ENCODE measurements around the gene C4BPA. TPM values are rescaled to one million over a fixed set of nuclear protein-coding genes. Genes with fewer than 3 reads are reported as not detected.

The C4BPA gene
- polyA plus RNA-seq, 1 of the 3 experiments (the other 2 are of a cell fraction), result not detected

GRCh38 chr1:207109004-207109403, 5.0 kb downstream of the C4BPA start:
- Histone ChIP-seq H3K9me2 (no peaks in the 10 kb centered on the region), H3K27me3 (ENCODE audit: insufficient read depth) (peaks cover 39% of the 10 kb centered on the region), H3K4me2 (no peak overlapping the region), H3K36me3 (replicated peaks in 1 of 2; ENCODE audit: control insufficient read depth in 1 of 2, insufficient read depth in 2 of 2, low read length in 1 of 2) (no peaks in the 10 kb centered on the region), H3K4me3 (ENCODE audit: low read depth in 2 of 2, low read length in 1 of 2) (no peak overlapping the region), H3K9ac (no peak overlapping the region), H3F3A (replicated peaks; ENCODE audit: insufficient read depth) (no peaks in the 10 kb centered on the region), H2AFZ (ENCODE audit: low read depth) (no peak overlapping the region), H3K9me3 (no peaks in the 10 kb centered on the region; the same call in 1 of the 2 replicates), H3K27ac (ENCODE audit: low read depth in 2 of 2, low read length in 1 of 2) (no peak overlapping the region), H3K4me1 (ENCODE audit: control insufficient read depth in 1 of 2, insufficient read depth in 2 of 2, low read depth in 1 of 2, low read length in 1 of 2) (no peaks in the 10 kb centered on the region), H4K20me1 (ENCODE audit: insufficient read depth) (no peaks in the 10 kb centered on the region), H3K79me2 (ENCODE audit: insufficient read depth) (no peaks in the 10 kb centered on the region)
- WGBS (ENCODE audit: low lambda C conversion rate), result 29% methylated on average over 3 of the region's 3 CpGs
- DNase-seq, result no peak
- CTCF ChIA-PET, result interaction anchor here (0.7 kb wide), 1 partner anchor 393 kb away, joined by 5 read pairs; no protein-coding TSS in a partner anchor
- no peak for TF ChIP-seq TEAD4 (IDR thresholded peaks at IDR 0.05; ENCODE audit: borderline replicate concordance, insufficient read depth)
- TF ChIP-seq FOSL2 (IDR thresholded peaks at IDR 0.05; ENCODE audit: borderline replicate concordance, low read depth), result no peak
- TF ChIP-seq CTCF (IDR thresholded peaks at IDR 0.05), result no peak
- TF ChIP-seq FOXM1 (IDR thresholded peaks at IDR 0.05; ENCODE audit: low read depth), result no peak
- TF ChIP-seq PBX3 (IDR thresholded peaks at IDR 0.05), result no peak
- TF ChIP-seq, protein P1, sequence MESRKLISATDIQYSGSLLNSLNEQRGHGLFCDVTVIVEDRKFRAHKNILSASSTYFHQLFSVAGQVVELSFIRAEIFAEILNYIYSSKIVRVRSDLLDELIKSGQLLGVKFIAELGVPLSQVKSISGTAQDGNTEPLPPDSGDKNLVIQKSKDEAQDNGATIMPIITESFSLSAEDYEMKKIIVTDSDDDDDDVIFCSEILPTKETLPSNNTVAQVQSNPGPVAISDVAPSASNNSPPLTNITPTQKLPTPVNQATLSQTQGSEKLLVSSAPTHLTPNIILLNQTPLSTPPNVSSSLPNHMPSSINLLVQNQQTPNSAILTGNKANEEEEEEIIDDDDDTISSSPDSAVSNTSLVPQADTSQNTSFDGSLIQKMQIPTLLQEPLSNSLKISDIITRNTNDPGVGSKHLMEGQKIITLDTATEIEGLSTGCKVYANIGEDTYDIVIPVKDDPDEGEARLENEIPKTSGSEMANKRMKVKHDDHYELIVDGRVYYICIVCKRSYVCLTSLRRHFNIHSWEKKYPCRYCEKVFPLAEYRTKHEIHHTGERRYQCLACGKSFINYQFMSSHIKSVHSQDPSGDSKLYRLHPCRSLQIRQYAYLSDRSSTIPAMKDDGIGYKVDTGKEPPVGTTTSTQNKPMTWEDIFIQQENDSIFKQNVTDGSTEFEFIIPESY (IDR thresholded peaks at IDR 0.05; ENCODE audit: borderline replicate concordance, low read depth), result no peak
- TF ChIP-seq USF2 (IDR thresholded peaks at IDR 0.05; ENCODE audit: borderline replicate concordance, low read depth, low read length), result no peak
- no peak for TF ChIP-seq EP300 (IDR thresholded peaks at IDR 0.05; ENCODE audit: borderline replicate concordance in 1 of 2, low read depth in 1 of 2, low read length in 1 of 2)
- TF ChIP-seq ELF1 (IDR thresholded peaks at IDR 0.05), result no peak
- TF ChIP-seq GATA2 (CRISPR knock-in tag; IDR thresholded peaks at IDR 0.05), result no peak
- TF ChIP-seq RAD21 (IDR thresholded peaks at IDR 0.05; ENCODE audit: low read length), result no peak
- no peak for TF ChIP-seq REST (IDR thresholded peaks at IDR 0.05; ENCODE audit: low read depth, low read length)
- no peak for TF ChIP-seq JUND (IDR thresholded peaks at IDR 0.05)
- no peak for TF ChIP-seq MXI1 (IDR thresholded peaks at IDR 0.05; ENCODE audit: low read depth, low read length)
- TF ChIP-seq RCOR1 (IDR thresholded peaks at IDR 0.05; ENCODE audit: low read length), result no peak
- TF ChIP-seq NRF1 (IDR thresholded peaks at IDR 0.05; ENCODE audit: low read depth, low read length), result no peak
- TF ChIP-seq FOXJ3 (CRISPR knock-in tag; IDR thresholded peaks at IDR 0.05), result no peak
- TF ChIP-seq POLR2AphosphoS5 (IDR thresholded peaks at IDR 0.05; ENCODE audit: low read depth, low read length), result no peak
- TF ChIP-seq YY1 (IDR thresholded peaks at IDR 0.05; ENCODE audit: low read depth), result no peak
- TF ChIP-seq, protein P2, sequence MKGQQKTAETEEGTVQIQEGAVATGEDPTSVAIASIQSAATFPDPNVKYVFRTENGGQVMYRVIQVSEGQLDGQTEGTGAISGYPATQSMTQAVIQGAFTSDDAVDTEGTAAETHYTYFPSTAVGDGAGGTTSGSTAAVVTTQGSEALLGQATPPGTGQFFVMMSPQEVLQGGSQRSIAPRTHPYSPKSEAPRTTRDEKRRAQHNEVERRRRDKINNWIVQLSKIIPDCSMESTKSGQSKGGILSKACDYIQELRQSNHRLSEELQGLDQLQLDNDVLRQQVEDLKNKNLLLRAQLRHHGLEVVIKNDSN (IDR thresholded peaks at IDR 0.05; ENCODE audit: borderline replicate concordance, low read depth), result no peak
- POLR2A ChIA-PET, result no interaction called here
